MM.1S (cell line): ENCODE measurements around the gene IQSEC1.

Experiments used
- DNase-seq: peaks from one replicate; pipeline ENCODE4 v3.0.0-alpha.2; 2015
- H2AFZ ChIP-seq: fragments of 300-600 bp; sonication (generic); 2 replicates; pipeline ENCODE4 v1.6.0; 2016; ENCODE audit warnings: antibody characterized with exemption, low read length
- H3F3A ChIP-seq: fragments of 300-600 bp; sonication (generic); 2 replicates; pipeline ENCODE4 v1.6.1; 2016; ENCODE audit warnings: mild to moderate bottlenecking, antibody characterized with exemption, low read length, moderate library complexity, mixed read lengths; ENCODE audit not compliant: insufficient read depth
- H3K27ac ChIP-seq: fragments of 300-600 bp; sonication (generic); 2 replicates; pipeline ENCODE4 v1.5.1; 2016; ENCODE audit warnings: mild to moderate bottlenecking, low read length
- H3K27me3 ChIP-seq: fragments of 300-600 bp; sonication (generic); replicated peaks from 2 replicates; pipeline ENCODE4 v1.6.0; 2016; ENCODE audit warnings: low read length; ENCODE audit not compliant: insufficient read depth
- H3K36me3 ChIP-seq: fragments of 300-600 bp; sonication (generic); replicated peaks from 2 replicates; pipeline ENCODE4 v1.6.1; 2016; ENCODE audit warnings: mild to moderate bottlenecking, low read length, mixed read lengths; ENCODE audit not compliant: insufficient read depth
- H3K4me1 ChIP-seq: fragments of 300-600 bp; sonication (generic); 2 replicates; pipeline ENCODE4 v1.6.1; 2016; ENCODE audit warnings: low read length, mixed read lengths
- H3K4me2 ChIP-seq: fragments of 300-600 bp; sonication (generic); 2 replicates; pipeline ENCODE4 v1.6.0; 2016; ENCODE audit warnings: low read depth, low read length
- H3K4me3 ChIP-seq: fragments of 300-600 bp; sonication (generic); 2 replicates; pipeline ENCODE4 v1.5.1; 2016; ENCODE audit warnings: low read length, mixed read lengths
- H3K79me2 ChIP-seq: fragments of 300-600 bp; sonication (generic); 2 replicates; pipeline ENCODE4 v1.6.1; 2016; ENCODE audit warnings: mixed run types, low read length, mixed read lengths
- H3K9ac ChIP-seq: fragments of 300-600 bp; sonication (generic); 2 replicates; pipeline ENCODE4 v1.6.1; 2016; ENCODE audit warnings: low read length, mixed read lengths
- H3K9me2 ChIP-seq: fragments of 300-600 bp; sonication (generic); replicated peaks from 2 replicates; pipeline ENCODE4 v1.6.1; 2016; ENCODE audit warnings: mild to moderate bottlenecking, low read length, mixed read lengths; ENCODE audit not compliant: insufficient read depth
- H3K9me3 ChIP-seq: fragments of 300-600 bp; sonication (generic); replicated peaks from 2 replicates; pipeline ENCODE4 v1.6.1; 2016; ENCODE audit warnings: mild to moderate bottlenecking, low read length, mixed read lengths; ENCODE audit not compliant: insufficient read depth
- H4K20me1 ChIP-seq: fragments of 300-600 bp; sonication (generic); 2 replicates; pipeline ENCODE4 v1.6.1; 2016; ENCODE audit warnings: mild to moderate bottlenecking, low read length, moderate library complexity, mixed read lengths; ENCODE audit not compliant: insufficient read depth
- EZH2 ChIP-seq: fragments of 300-600 bp; sonication (generic); optimal IDR thresholded peaks from 2 replicates; pipeline ENCODE3; 2017; ENCODE audit warnings: low read depth, mild to moderate bottlenecking, antibody characterized with exemption, low read length, mixed read lengths
- EZH2phosphoT487 ChIP-seq: fragments of 300-600 bp; sonication (generic); IDR thresholded peaks from 2 replicates; pipeline ENCODE4 v1.6.1; 2018; ENCODE audit warnings: antibody characterized with exemption, low read length
- TF ChIP-seq, protein P1 (sequence below): fragments of 300-600 bp; sonication (generic); IDR thresholded peaks from 2 replicates; pipeline ENCODE4 v1.5.1; 2016; ENCODE audit warnings: antibody characterized with exemption, low read length, mixed read lengths

IQSEC1 gene

DNA sequence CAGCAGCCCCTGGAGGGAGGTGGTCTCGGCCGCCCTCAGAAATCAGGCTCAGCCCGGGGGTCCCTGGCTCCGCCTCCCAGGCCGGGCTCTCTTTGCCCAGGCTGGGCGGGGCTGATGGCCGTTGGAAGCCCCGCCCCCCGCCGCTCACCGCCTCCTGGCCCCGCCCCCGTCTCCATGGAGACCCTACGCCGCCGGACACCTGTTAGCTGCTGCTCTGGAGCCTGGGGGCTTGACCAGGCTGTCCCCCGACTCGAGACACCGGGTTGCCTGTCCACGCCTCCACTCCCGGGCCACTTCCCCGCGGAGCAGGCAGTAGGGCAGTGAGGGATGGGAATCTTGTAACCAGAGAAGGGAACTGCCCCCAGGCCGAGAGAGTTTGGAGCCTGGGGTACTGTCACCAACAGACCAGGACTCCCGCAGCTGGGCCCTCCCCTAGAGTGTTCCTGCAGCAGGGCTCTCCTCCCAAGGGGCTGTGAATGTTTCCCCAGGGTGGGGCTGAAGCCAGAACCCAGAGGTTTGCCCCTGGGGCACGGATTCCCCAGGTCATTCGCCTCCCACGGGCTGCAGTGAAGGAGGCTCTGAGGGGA, 204.1 kb downstream of the IQSEC1 start:
- Histone ChIP-seq H4K20me1 (no peaks in the 10 kb centered on the region), H3F3A (no peaks in the 10 kb centered on the region; the same call in 1 of the 2 replicates), H3K36me3 (no peaks in the 10 kb centered on the region), H3K4me1 (peaks cover 12% of the 10 kb centered on the region), H3K9me2 (no peaks in the 10 kb centered on the region), H3K4me2 (peak overlapping the region; percentile 97), H3K27me3 (peaks cover 89% of the 10 kb centered on the region), H3K4me3 (peak overlapping the region; percentile 62), H3K9ac (no peak overlapping the region), H3K9me3 (no peaks in the 10 kb centered on the region), H3K27ac (no peak overlapping the region), H2AFZ (peak overlapping the region; percentile 67; the same call in 1 of the 2 replicates), H3K79me2 (no peaks in the 10 kb centered on the region)
- peak; percentile 31 for DNase-seq
- no peak for TF ChIP-seq EZH2phosphoT487
- TF ChIP-seq, protein P1, sequence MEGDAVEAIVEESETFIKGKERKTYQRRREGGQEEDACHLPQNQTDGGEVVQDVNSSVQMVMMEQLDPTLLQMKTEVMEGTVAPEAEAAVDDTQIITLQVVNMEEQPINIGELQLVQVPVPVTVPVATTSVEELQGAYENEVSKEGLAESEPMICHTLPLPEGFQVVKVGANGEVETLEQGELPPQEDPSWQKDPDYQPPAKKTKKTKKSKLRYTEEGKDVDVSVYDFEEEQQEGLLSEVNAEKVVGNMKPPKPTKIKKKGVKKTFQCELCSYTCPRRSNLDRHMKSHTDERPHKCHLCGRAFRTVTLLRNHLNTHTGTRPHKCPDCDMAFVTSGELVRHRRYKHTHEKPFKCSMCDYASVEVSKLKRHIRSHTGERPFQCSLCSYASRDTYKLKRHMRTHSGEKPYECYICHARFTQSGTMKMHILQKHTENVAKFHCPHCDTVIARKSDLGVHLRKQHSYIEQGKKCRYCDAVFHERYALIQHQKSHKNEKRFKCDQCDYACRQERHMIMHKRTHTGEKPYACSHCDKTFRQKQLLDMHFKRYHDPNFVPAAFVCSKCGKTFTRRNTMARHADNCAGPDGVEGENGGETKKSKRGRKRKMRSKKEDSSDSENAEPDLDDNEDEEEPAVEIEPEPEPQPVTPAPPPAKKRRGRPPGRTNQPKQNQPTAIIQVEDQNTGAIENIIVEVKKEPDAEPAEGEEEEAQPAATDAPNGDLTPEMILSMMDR: no peak
- no peak for TF ChIP-seq EZH2

DNA sequence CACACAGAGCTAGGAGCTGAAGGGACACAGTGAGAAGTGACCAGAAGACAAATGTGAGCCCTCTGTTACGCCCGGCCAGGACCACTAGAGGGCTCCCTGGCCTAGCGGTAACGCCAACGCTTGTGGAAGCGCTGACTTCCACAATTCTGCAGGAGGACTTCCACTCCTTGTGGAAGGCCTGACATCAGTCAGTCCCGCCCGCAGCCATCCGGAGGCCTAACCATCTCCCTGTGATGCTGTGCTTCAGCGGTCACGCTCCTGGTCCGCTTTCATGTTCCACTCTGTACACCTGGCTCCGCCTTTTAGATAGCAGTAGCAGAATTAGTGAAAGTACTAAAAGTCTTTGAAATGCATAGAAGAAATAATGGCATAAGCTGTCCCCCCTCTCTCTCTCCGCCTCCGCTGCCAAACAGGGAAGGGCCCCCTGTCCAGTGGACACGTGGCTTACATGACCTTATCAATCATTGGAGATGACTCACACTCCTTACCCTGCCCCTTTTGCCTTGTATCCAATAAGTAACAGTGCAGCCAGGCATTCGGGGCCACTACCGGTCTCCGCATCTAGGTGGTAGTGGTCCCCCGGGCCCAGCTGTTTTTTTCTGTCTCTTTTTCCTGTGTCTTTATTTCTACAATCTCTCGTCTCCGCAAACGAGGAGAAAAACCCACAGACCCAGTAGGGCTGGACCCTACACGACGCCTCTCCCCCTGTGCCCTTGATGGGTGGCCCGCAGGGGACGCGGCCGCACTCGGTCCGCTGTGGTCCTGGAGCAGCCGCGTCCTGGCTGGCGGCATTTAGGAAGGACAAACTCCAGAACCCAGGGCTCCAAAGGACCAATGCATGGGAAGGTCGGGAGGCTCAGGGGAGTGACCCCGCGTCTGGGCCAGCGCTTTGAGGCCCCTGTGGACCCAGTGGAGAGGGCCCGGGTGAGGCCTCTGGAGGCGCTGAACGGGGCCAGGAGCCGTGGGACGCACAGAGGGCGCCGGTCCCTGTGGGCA, 204.9 kb downstream of the IQSEC1 start:
- H3K4me1 ChIP-seq: peaks cover 12% of the 10 kb centered on the region
- no peaks in the 10 kb centered on the region for H3K36me3 ChIP-seq
- no peak overlapping the region for H3K27ac ChIP-seq
- no peaks in the 10 kb centered on the region; the same call in 1 of the 2 replicates for H3F3A ChIP-seq
- H3K9me3 ChIP-seq: no peaks in the 10 kb centered on the region
- peak overlapping the region; percentile 97 for H3K4me2 ChIP-seq
- H4K20me1 ChIP-seq: no peaks in the 10 kb centered on the region
- peaks cover 89% of the 10 kb centered on the region for H3K27me3 ChIP-seq
- H3K9ac ChIP-seq: no peak overlapping the region
- no peaks in the 10 kb centered on the region for H3K79me2 ChIP-seq
- peak; percentile 69 for DNase-seq
- TF ChIP-seq, protein P1: peak; percentile 80
- no peak for TF ChIP-seq EZH2phosphoT487
- TF ChIP-seq EZH2: no peak
- peak overlapping the region; percentile 62 for H3K4me3 ChIP-seq
- H2AFZ ChIP-seq: peak overlapping the region; percentile 67
- no peaks in the 10 kb centered on the region for H3K9me2 ChIP-seq

- no peaks in the 10 kb centered on the region for H3K9me2 ChIP-seq
- no peaks in the 10 kb centered on the region for H3K9me3 ChIP-seq
- no peaks in the 10 kb centered on the region for H4K20me1 ChIP-seq
- H3K4me3 ChIP-seq: no peak overlapping the region
- no peak overlapping the region for H3K27ac ChIP-seq
- no peak for DNase-seq
- no peak overlapping the region for H3K9ac ChIP-seq
- no peak overlapping the region for H2AFZ ChIP-seq
- H3K27me3 ChIP-seq: peaks cover 86% of the 10 kb centered on the region
- H3K79me2 ChIP-seq: no peaks in the 10 kb centered on the region
- no peaks in the 10 kb centered on the region; the same call in 1 of the 2 replicates for H3F3A ChIP-seq
- H3K4me2 ChIP-seq: no peak overlapping the region
- H3K4me1 ChIP-seq: peaks cover 12% of the 10 kb centered on the region
- TF ChIP-seq, protein P1: no peak
- no peaks in the 10 kb centered on the region for H3K36me3 ChIP-seq
Observed at GRCh38 chr3:12866836-12867235, 206.4 kb downstream of the IQSEC1 start.
